Osteocyte (in vitro differentiated cells): ENCODE measurements around the gene FADS6. TPM values are rescaled to one million over a fixed set of nuclear protein-coding genes. Genes with fewer than 3 reads are reported as not detected.

Experiments
- DNase-seq: peaks from one replicate; pipeline ENCODE4 v3.0.0; 2021; ENCODE audit warnings: mixed read lengths; ENCODE audit not compliant: unreplicated experiment; ENCODE audit errors: extremely low spot score
- H3K27ac Mint-ChIP-seq: one replicate; pipeline ENCODE4 v1.8.0; 2021; ENCODE audit warnings: mild to moderate bottlenecking, mixed read lengths; ENCODE audit not compliant: unreplicated experiment
- H3K27me3 Mint-ChIP-seq: one replicate; pipeline ENCODE4 v1.8.0; 2021; ENCODE audit warnings: mixed read lengths; ENCODE audit not compliant: unreplicated experiment
- H3K36me3 Mint-ChIP-seq: one replicate; pipeline ENCODE4 v1.8.0; 2021; ENCODE audit warnings: mixed read lengths; ENCODE audit not compliant: unreplicated experiment
- H3K4me1 Mint-ChIP-seq: one replicate; pipeline ENCODE4 v1.8.0; 2021; ENCODE audit warnings: mixed read lengths; ENCODE audit not compliant: unreplicated experiment
- H3K4me3 Mint-ChIP-seq: one replicate; pipeline ENCODE4 v1.8.0; 2021; ENCODE audit warnings: mild to moderate bottlenecking, moderate library complexity, mixed read lengths; ENCODE audit not compliant: unreplicated experiment
- H3K9me3 Mint-ChIP-seq: one replicate; pipeline ENCODE4 v1.8.0; 2021; ENCODE audit warnings: mixed read lengths; ENCODE audit not compliant: unreplicated experiment
- total RNA-seq: library from RNA; stranded (reverse); gene quantifications from 2 replicates; pipeline ENCODE4 v1.2.1, GENCODE V29; 2021
- TF ChIP-seq, protein P1 (sequence below): fragments of 200-600 bp; sonication (generic); IDR thresholded peaks from 2 replicates; pipeline ENCODE4 v1.5.0; 2021; ENCODE audit warnings: antibody characterized with exemption, mild to moderate bottlenecking, moderate library complexity

FADS6 gene
- total RNA-seq, 1 donor from 2014 or later = not detected

DNA sequence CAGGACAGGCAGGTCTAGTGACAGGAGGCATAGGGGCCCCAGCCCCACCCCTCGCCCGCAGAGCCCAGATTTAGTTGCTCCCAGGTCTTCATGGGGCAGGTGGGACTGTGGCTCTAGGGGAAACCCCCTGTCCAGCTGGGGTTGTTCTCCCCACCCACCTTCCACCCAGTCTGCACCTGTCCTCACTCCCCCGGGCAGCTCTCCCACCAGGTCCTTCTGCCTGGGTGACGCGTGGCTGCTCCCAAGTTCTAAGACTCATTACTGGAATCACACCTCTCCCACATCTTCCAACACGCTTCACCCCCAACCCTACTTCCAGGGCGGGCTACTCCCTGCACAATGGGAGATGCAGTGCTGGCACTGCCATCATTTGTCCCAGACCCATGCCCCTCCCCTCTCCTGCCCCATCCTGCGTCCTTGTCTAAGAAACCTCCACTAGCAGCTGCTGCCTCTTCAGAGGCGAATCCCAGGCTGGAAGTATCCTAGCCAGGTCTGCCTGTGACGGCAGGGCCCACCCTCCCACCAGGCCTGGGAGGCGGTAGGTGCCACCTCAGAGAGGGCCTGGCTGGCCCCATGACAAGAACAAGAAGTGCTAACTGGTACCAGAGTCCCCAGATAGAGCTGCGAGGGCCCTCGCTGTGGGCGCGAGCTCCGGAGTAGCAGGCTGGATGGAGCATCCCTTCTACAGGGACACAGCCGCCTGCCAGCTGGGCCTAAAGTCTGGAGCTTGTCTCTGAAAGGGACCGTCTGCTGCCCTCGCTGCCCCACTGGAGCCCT lies 56.6 kb downstream of the FADS6 start:
- Mint-ChIP-seq H3K4me1 (peaks cover 22% of the 10 kb centered on the region), H3K9me3 (no peaks in the 10 kb centered on the region), H3K27me3 (no peaks in the 10 kb centered on the region), H3K36me3 (peaks cover 10% of the 10 kb centered on the region), H3K27ac (no peak overlapping the region), H3K4me3 (no peak overlapping the region)
- TF ChIP-seq, protein P1, sequence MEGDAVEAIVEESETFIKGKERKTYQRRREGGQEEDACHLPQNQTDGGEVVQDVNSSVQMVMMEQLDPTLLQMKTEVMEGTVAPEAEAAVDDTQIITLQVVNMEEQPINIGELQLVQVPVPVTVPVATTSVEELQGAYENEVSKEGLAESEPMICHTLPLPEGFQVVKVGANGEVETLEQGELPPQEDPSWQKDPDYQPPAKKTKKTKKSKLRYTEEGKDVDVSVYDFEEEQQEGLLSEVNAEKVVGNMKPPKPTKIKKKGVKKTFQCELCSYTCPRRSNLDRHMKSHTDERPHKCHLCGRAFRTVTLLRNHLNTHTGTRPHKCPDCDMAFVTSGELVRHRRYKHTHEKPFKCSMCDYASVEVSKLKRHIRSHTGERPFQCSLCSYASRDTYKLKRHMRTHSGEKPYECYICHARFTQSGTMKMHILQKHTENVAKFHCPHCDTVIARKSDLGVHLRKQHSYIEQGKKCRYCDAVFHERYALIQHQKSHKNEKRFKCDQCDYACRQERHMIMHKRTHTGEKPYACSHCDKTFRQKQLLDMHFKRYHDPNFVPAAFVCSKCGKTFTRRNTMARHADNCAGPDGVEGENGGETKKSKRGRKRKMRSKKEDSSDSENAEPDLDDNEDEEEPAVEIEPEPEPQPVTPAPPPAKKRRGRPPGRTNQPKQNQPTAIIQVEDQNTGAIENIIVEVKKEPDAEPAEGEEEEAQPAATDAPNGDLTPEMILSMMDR = no peak
- no peak for DNase-seq

DNA sequence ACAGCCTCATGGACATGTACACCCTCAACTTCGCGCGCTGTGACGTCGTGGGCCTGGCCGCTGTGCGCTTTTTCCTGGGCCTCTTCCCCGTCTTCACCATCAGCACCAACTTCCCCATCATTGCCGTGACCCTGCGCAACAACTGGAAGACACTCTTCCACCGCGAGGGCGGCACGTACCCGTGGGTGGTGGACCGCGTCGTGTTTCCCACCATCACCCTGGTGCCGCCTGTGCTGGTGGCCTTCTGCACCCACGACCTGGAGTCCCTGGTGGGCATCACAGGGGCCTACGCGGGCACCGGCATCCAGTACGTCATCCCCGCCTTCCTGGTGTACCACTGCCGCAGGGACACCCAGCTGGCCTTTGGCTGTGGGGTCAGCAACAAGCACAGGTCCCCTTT lies 57.2 kb downstream of the FADS6 start:
- no peak for DNase-seq
- Mint-ChIP-seq H3K4me3 (no peak overlapping the region), H3K27ac (no peak overlapping the region), H3K27me3 (no peaks in the 10 kb centered on the region), H3K9me3 (no peaks in the 10 kb centered on the region), H3K36me3 (peaks cover 10% of the 10 kb centered on the region), H3K4me1 (peaks cover 15% of the 10 kb centered on the region)
- TF ChIP-seq, protein P1 = no peak

DNA sequence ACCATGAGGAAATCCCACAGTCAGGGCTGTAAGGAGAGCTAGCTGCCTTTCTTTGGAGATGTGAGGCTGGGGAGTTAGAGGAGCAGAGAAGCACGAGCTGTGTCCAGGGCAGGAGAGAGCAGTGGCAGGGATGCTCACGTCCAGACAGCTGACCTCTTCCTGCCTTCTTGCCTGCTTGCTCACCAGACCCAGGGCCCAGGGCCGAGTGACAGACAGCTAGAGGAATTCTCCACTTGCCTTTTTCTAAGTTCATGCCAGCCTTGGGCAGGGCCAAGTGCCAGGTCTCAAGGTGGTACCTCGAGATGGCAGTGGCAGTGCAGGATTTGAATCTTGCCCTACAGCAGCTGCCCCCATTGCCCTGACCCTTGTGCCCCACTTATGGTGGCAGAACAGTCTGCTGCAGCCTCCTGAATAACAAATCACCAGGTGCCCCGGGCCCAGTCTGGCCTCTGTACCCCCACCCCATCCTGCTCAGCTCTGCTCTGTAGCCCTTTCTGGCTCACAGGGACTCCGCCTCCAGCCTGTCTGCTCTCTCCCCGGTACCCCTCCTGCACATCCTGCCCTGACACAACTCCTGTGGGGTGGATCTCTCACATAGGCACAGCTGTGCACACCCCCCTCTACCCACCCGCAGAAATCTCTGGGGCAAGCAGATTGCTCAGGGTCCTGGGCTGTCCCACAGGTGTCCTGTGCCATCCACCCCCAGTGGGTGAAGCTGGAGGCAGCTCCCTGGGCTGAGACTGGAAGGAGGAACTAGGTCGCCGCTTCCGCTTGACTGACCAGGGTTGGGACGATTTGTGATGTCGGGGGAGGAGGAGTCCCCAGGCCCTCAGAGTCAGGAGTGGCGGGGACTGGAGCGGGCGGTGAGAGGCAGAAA lies 59.7 kb downstream of the FADS6 start:
- H3K9me3 Mint-ChIP-seq = no peaks in the 10 kb centered on the region
- H3K36me3 Mint-ChIP-seq = peaks cover 13% of the 10 kb centered on the region
- no peak for DNase-seq
- TF ChIP-seq, protein P1 = no peak
- H3K27me3 Mint-ChIP-seq = no peaks in the 10 kb centered on the region
- H3K4me1 Mint-ChIP-seq = no peaks in the 10 kb centered on the region
- H3K4me3 Mint-ChIP-seq = no peak overlapping the region
- H3K27ac Mint-ChIP-seq = no peak overlapping the region

DNA sequence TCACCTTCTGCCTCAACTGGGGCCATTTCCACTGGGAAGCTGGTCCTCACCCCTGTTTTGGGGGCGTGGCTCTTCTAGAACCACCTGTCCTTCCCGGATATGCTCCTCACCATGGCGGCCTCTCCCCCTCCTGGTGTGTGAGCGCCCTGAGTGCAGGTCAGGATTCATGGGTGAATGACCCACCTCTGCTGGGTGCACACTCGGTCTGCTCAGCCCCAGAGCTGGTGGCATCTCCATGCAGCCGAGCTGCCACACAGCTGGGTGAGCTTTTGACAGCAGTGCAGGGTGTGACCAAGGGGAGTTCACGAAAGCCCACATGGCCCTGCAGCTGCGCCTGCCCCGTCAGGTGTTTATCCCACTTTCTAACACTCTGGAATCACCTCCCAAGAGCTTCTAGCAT lies 61.0 kb downstream of the FADS6 start:
- DNase-seq = no peak
- Mint-ChIP-seq H3K4me3 (no peak overlapping the region), H3K27me3 (no peaks in the 10 kb centered on the region), H3K27ac (no peak overlapping the region), H3K36me3 (peaks cover 13% of the 10 kb centered on the region), H3K9me3 (no peaks in the 10 kb centered on the region), H3K4me1 (no peaks in the 10 kb centered on the region)
- TF ChIP-seq, protein P1 = no peak
